Liver (tissue), 9 donors: ENCODE data around the gene DGCR8. TPM values are rescaled to one million over a fixed set of nuclear protein-coding genes. Genes with fewer than 3 reads are reported as not detected.

Experiments
- DNase-seq: peaks from one replicate; pipeline ENCODE4 v3.0.0-alpha.2; 2017; ENCODE audit warnings: low spot score
- H3K27ac ChIP-seq, 2 donors: one replicate each; pipeline ENCODE4 v1.7.0; 2013; ENCODE audit warnings: inconsistent platforms in 2 of 2, low read length in 2 of 2, control low read depth in 1 of 2, low read depth in 1 of 2, mild to moderate bottlenecking in 1 of 2
- H3K27me3 ChIP-seq, 4 donors: one replicate each; pipeline versions ENCODE4 v1.6.1 to v1.7.0; 2013; ENCODE audit warnings: low read length in 3 of 4, inconsistent platforms in 1 of 4, mild to moderate bottlenecking in 1 of 4, moderate library complexity in 1 of 4; ENCODE audit not compliant: control insufficient read depth in 4 of 4, insufficient read depth in 4 of 4
- H3K36me3 ChIP-seq, 4 donors: one replicate each; pipeline versions ENCODE4 v1.6.1 to v1.7.0; 2013; ENCODE audit warnings: low read length in 3 of 4, mild to moderate bottlenecking in 3 of 4, low read depth in 1 of 4, moderate library complexity in 1 of 4; ENCODE audit not compliant: control insufficient read depth in 4 of 4, insufficient read depth in 3 of 4
- H3K4me1 ChIP-seq, 4 donors: one replicate each; pipeline versions ENCODE4 v1.6.1 to v1.7.0; 2013; ENCODE audit warnings: low read length in 3 of 4, mild to moderate bottlenecking in 3 of 4, moderate library complexity in 1 of 4; ENCODE audit not compliant: control insufficient read depth in 4 of 4, insufficient read depth in 4 of 4
- H3K4me3 ChIP-seq, 3 donors: one replicate each; pipeline versions ENCODE4 v1.6.1 to v1.7.0; 2013; ENCODE audit warnings: low read length in 3 of 3, control low read depth in 1 of 3, low read depth in 1 of 3, mild to moderate bottlenecking in 1 of 3
- H3K9ac ChIP-seq, 2 donors: one replicate each; pipeline ENCODE4 v1.7.0; 2013; ENCODE audit warnings: low read length in 2 of 2, mild to moderate bottlenecking in 2 of 2, moderate library complexity in 2 of 2, control low read depth in 1 of 2, low read depth in 1 of 2
- H3K9me3 ChIP-seq, 4 donors: one replicate each; pipeline versions ENCODE4 v1.6.1 to v1.7.0; 2013; ENCODE audit warnings: low read length in 3 of 4; ENCODE audit not compliant: control insufficient read depth in 4 of 4
- ATF3 ChIP-seq: IDR thresholded peaks from 2 replicates; pipeline ENCODE4 v1.6.1; 2016; ENCODE audit warnings: antibody characterized with exemption
- CTCF ChIP-seq: fragments of 150-350 bp; IDR thresholded peaks from 2 replicates; pipeline ENCODE4 v1.5.1; 2017; ENCODE audit warnings: improper control_type of control experiment, low read depth, low read length; ENCODE audit not compliant: missing input control
- EGR1 ChIP-seq, 2 donors: IDR thresholded peaks; 2 replicates each; pipeline ENCODE4 v1.6.1; 2016 to 2018; ENCODE audit warnings: antibody characterized with exemption in 2 of 2, low read depth in 2 of 2
- FOXA1 ChIP-seq: IDR thresholded peaks from 2 replicates; pipeline ENCODE4 v1.6.1; 2016; ENCODE audit warnings: antibody characterized with exemption
- FOXA2 ChIP-seq: IDR thresholded peaks from 2 replicates; pipeline ENCODE4 v1.6.1; 2016; ENCODE audit warnings: antibody characterized with exemption
- GABPA ChIP-seq, 2 donors: IDR thresholded peaks in 1 of 2; conservative IDR thresholded peaks in 1 of 2; 2 replicates each; pipeline ENCODE4 v1.6.1; 2016; ENCODE audit warnings: antibody characterized with exemption in 2 of 2, mild to moderate bottlenecking in 1 of 2, moderate library complexity in 1 of 2
- HNF4A ChIP-seq, 2 donors: conservative IDR thresholded peaks; 2 replicates each; pipeline ENCODE4 v1.6.1; 2016; ENCODE audit warnings: antibody characterized with exemption in 2 of 2, mild to moderate bottlenecking in 2 of 2
- HNF4G ChIP-seq: IDR thresholded peaks from 2 replicates; pipeline ENCODE4 v1.6.1; 2016; ENCODE audit warnings: antibody characterized with exemption
- JUND ChIP-seq, 2 donors: IDR thresholded peaks; 2 replicates each; pipeline ENCODE4 v1.6.1; 2016; ENCODE audit warnings: antibody characterized with exemption in 2 of 2
- MAX ChIP-seq: IDR thresholded peaks from 2 replicates; pipeline ENCODE4 v1.6.1; 2016; ENCODE audit warnings: antibody characterized with exemption
- NR2F2 ChIP-seq: IDR thresholded peaks from 2 replicates; pipeline ENCODE4 v1.6.1; 2016; ENCODE audit warnings: antibody characterized with exemption
- RAD21 ChIP-seq, 2 donors: IDR thresholded peaks; 2 replicates each; pipeline ENCODE4 v1.6.1; 2016; ENCODE audit warnings: antibody characterized with exemption in 2 of 2, mild to moderate bottlenecking in 2 of 2
- REST ChIP-seq: IDR thresholded peaks from 2 replicates; pipeline ENCODE4 v1.6.1; 2016; ENCODE audit warnings: antibody characterized with exemption, mild to moderate bottlenecking
- RXRA ChIP-seq, 2 donors: IDR thresholded peaks; 2 replicates each; pipeline ENCODE4 v1.6.1; 2017 to 2018; ENCODE audit warnings: antibody characterized with exemption in 2 of 2, mild to moderate bottlenecking in 1 of 2
- SP1 ChIP-seq: IDR thresholded peaks from 2 replicates; pipeline ENCODE4 v1.6.1; 2018; ENCODE audit warnings: antibody characterized with exemption, mild to moderate bottlenecking
- TAF1 ChIP-seq: conservative IDR thresholded peaks from 2 replicates; pipeline ENCODE4 v1.6.1; 2016; ENCODE audit warnings: antibody characterized with exemption, mild to moderate bottlenecking
- YY1 ChIP-seq: IDR thresholded peaks from 2 replicates; pipeline ENCODE4 v1.6.1; 2016; ENCODE audit warnings: antibody characterized with exemption, mild to moderate bottlenecking
- ZBTB33 ChIP-seq: IDR thresholded peaks from 2 replicates; pipeline ENCODE4 v1.6.1; 2016; ENCODE audit warnings: antibody characterized with exemption
- WGBS: extraction: QIAGEN DNeasy Blood & Tissue Kit; methylation state at CpG from one replicate; pipeline ENCODE4 v1.1.7; 2013; 5-methylcytosine and 5-hydroxymethylcytosine counted together
- polyA plus RNA-seq, 2 donors: library from polyadenylated mRNA; stranded (reverse) in 1 of 2; unstranded in 1 of 2; fragments of 200-250 nt in 1 of 2; fragments of >200 nt in 1 of 2; fragmentation: Nextera tagmentation in 1 of 2; extraction: Ambion mirVana in 1 of 2; gene quantifications; one replicate each; pipeline versions ENCODE4 v1.2.1 to v1.2.3, GENCODE V29; 2013 to 2015
- total RNA-seq, 2 donors: library from RNA; depleted of rRNA; stranded (reverse); fragments of >200 nt; gene quantifications; one replicate each; pipeline ENCODE4 v1.2.3, GENCODE V29; 2014
- donor health status: healthy.
- donor health status: healthy.
- donor health status: healthy.
- donor health status: healthy.
- donor health status: healthy.

DGCR8 gene
- total and polyA plus RNA-seq, 4 donors = 7.9 to 27.1 (median 15.8) TPM

GRCh38 chr22:20116376-20116950 is 36.4 kb downstream of the DGCR8 start (continued):
- TF ChIP-seq REST = no peak

GRCh38 chr22:20116951-20117632 is 37.1 kb downstream of the DGCR8 start, which contains the start of gene TRMT2A:
Gene TRMT2A (minus strand): TSS chr22:20117226. CDS start chr22:20116906, 320 bp downstream.
- Histone ChIP-seq H3K27me3 (no peaks in the 10 kb centered on the region), H3K9ac (peak within 1 kb of the TSS; percentile 86 to 93), H3K9me3 (no peaks in the 10 kb centered on the region), H3K27ac (peak within 1 kb of the TSS; percentile 84 to 92), H3K4me1 (peaks cover 10 to 57% (median 36%) of the 10 kb centered on the region in 4 donors), H3K36me3 (peaks cover 23 to 49% (median 31%) of the 10 kb centered on the region in 4 donors), H3K4me3 (peak within 1 kb of the TSS; percentile 91 to 98 (median 96))
- TF ChIP-seq ZBTB33 = no peak
- TF ChIP-seq GABPA (IDR thresholded peaks at IDR 0.05 in 1 of 2, conservative IDR thresholded peaks at IDR 0.05 in 1 of 2) = peak in 1 of 2 donors; percentile 90
- TF ChIP-seq FOXA1 = peak; percentile 69
- peak; percentile 81 to 82 for TF ChIP-seq HNF4A (conservative IDR thresholded peaks at IDR 0.05)
- TF ChIP-seq ATF3 = no peak
- TF ChIP-seq REST = peak; percentile 59
- TF ChIP-seq EGR1 (IDR thresholded peaks at IDR 0.05; ENCODE audit: low read depth in 2 of 2) = peak in 1 of 2 donors; percentile 21
- TF ChIP-seq YY1 = peak; percentile 31
- no peak for TF ChIP-seq CTCF
- TF ChIP-seq FOXA2 = peak; percentile 21
- no peak for TF ChIP-seq JUND (IDR thresholded peaks at IDR 0.05)
- TF ChIP-seq MAX = no peak
- peak; percentile 97 for TF ChIP-seq NR2F2
- TF ChIP-seq SP1 = peak; percentile 71
- TF ChIP-seq TAF1 = no peak
- TF ChIP-seq RAD21 (IDR thresholded peaks at IDR 0.05) = peak in 1 of 2 donors; percentile 37
- TF ChIP-seq HNF4G = peak; percentile 59
- peak; percentile 68 to 75 for TF ChIP-seq RXRA (IDR thresholded peaks at IDR 0.05)
- WGBS = under 1% methylated on average over 88 of the region's 88 CpGs
- peak; percentile 95 for DNase-seq
